ENCODE measurements around the gene YPEL2.

YPEL2 gene

GRCh38 chr17:59331129-59331928 lies at the start of gene YPEL2:
YPEL2 (plus strand) TSS chr17:59331655; CDS start chr17:59353410, 21,755 bp downstream.
- peaks cover 48% of the 10 kb centered on the region for H3K79me2 ChIP-seq (ENCODE audit: low read length)
- H3K4me3 ChIP-seq (ENCODE audit: low read length): peak within 1 kb of the TSS; percentile 96
- no peak for TF ChIP-seq CTCF (IDR thresholded peaks at IDR 0.05; ENCODE audit: low read depth, low read length)
- TF ChIP-seq EZH2phosphoT487 (IDR thresholded peaks at IDR 0.05; ENCODE audit: low read depth): no peak
- peak within 1 kb of the TSS; percentile 90 for H3K9ac ChIP-seq (ENCODE audit: low read length)
- H3K4me1 ChIP-seq (ENCODE audit: low read length): peaks cover 57% of the 10 kb centered on the region
- peaks cover 2% of the 10 kb centered on the region for H3K36me3 ChIP-seq (replicated peaks; ENCODE audit: low read depth, low read length)
- H2AFZ ChIP-seq (ENCODE audit: low read depth, low read length): no peak within 1 kb of the TSS
- peaks cover 37% of the 10 kb centered on the region for H4K20me1 ChIP-seq (ENCODE audit: insufficient read depth, low read length)
- peak within 1 kb of the TSS; percentile 99 for H3K4me2 ChIP-seq (ENCODE audit: low read length)
- H3K27me3 ChIP-seq (ENCODE audit: low read depth, low read length): no peaks in the 10 kb centered on the region
- H3K9me3 ChIP-seq (ENCODE audit: insufficient read depth, low read length): no peaks in the 10 kb centered on the region
- H3K27ac ChIP-seq (ENCODE audit: low read length): peak within 1 kb of the TSS; percentile 79

GRCh38 chr17:59284317-59284716 lies 47.1 kb upstream of the YPEL2 start:
- H3K9me3 ChIP-seq (ENCODE audit: insufficient read depth, low read length): no peaks in the 10 kb centered on the region
- no peak overlapping the region for H3K4me3 ChIP-seq (ENCODE audit: low read length)
- H3K9ac ChIP-seq (ENCODE audit: low read length): no peak overlapping the region
- H3K4me1 ChIP-seq (ENCODE audit: low read length): peaks cover 6% of the 10 kb centered on the region; the same call in 1 of the 2 replicates
- no peaks in the 10 kb centered on the region for H3K36me3 ChIP-seq (replicated peaks; ENCODE audit: low read depth, low read length)
- H3K27me3 ChIP-seq (ENCODE audit: low read depth, low read length): no peaks in the 10 kb centered on the region
- H3K79me2 ChIP-seq (ENCODE audit: low read length): no peaks in the 10 kb centered on the region
- H3K4me2 ChIP-seq (ENCODE audit: low read length): no peak overlapping the region
- H3K27ac ChIP-seq (ENCODE audit: low read length): no peak overlapping the region
- H4K20me1 ChIP-seq (ENCODE audit: insufficient read depth, low read length): no peaks in the 10 kb centered on the region
- no peak overlapping the region for H2AFZ ChIP-seq (ENCODE audit: low read depth, low read length)
- TF ChIP-seq EZH2phosphoT487 (IDR thresholded peaks at IDR 0.05; ENCODE audit: low read depth): no peak
- TF ChIP-seq CTCF (IDR thresholded peaks at IDR 0.05; ENCODE audit: low read depth, low read length): no peak

GRCh38 chr17:59287452-59287851 lies 44.0 kb upstream of the YPEL2 start:
- no peak overlapping the region for H3K4me2 ChIP-seq (ENCODE audit: low read length)
- no peak for TF ChIP-seq CTCF (IDR thresholded peaks at IDR 0.05; ENCODE audit: low read depth, low read length)
- TF ChIP-seq EZH2phosphoT487 (IDR thresholded peaks at IDR 0.05; ENCODE audit: low read depth): no peak

GRCh38 chr17:59287891-59288290 lies 43.6 kb upstream of the YPEL2 start:
- H3K4me3 ChIP-seq (ENCODE audit: low read length): no peak overlapping the region
- H3K27ac ChIP-seq (ENCODE audit: low read length): no peak overlapping the region
- no peaks in the 10 kb centered on the region for H4K20me1 ChIP-seq (ENCODE audit: insufficient read depth, low read length)
- H3K9ac ChIP-seq (ENCODE audit: low read length): no peak overlapping the region
- H3K36me3 ChIP-seq (replicated peaks; ENCODE audit: low read depth, low read length): no peaks in the 10 kb centered on the region
- peaks cover 23% of the 10 kb centered on the region for H3K4me1 ChIP-seq (ENCODE audit: low read length)
- no peaks in the 10 kb centered on the region for H3K9me3 ChIP-seq (ENCODE audit: insufficient read depth, low read length)
- no peaks in the 10 kb centered on the region for H3K27me3 ChIP-seq (ENCODE audit: low read depth, low read length)
- H3K4me2 ChIP-seq (ENCODE audit: low read length): no peak overlapping the region
- TF ChIP-seq EZH2phosphoT487 (IDR thresholded peaks at IDR 0.05; ENCODE audit: low read depth) (no peak), CTCF (IDR thresholded peaks at IDR 0.05; ENCODE audit: low read depth, low read length) (no peak)
- no peaks in the 10 kb centered on the region for H3K79me2 ChIP-seq (ENCODE audit: low read length)
- no peak overlapping the region for H2AFZ ChIP-seq (ENCODE audit: low read depth, low read length)

More at GRCh38 chr17:59287452-59287851, 44.0 kb upstream of the YPEL2 start:
- peaks cover 23% of the 10 kb centered on the region for H3K4me1 ChIP-seq (ENCODE audit: low read length)
- no peak overlapping the region for H3K27ac ChIP-seq (ENCODE audit: low read length)
- H3K79me2 ChIP-seq (ENCODE audit: low read length): no peaks in the 10 kb centered on the region
- no peaks in the 10 kb centered on the region for H3K36me3 ChIP-seq (replicated peaks; ENCODE audit: low read depth, low read length)
- H4K20me1 ChIP-seq (ENCODE audit: insufficient read depth, low read length): no peaks in the 10 kb centered on the region
- H3K9ac ChIP-seq (ENCODE audit: low read length): no peak overlapping the region
- no peak overlapping the region for H3K4me3 ChIP-seq (ENCODE audit: low read length)
- no peaks in the 10 kb centered on the region for H3K27me3 ChIP-seq (ENCODE audit: low read depth, low read length)
- H3K9me3 ChIP-seq (ENCODE audit: insufficient read depth, low read length): no peaks in the 10 kb centered on the region
- H2AFZ ChIP-seq (ENCODE audit: low read depth, low read length): no peak overlapping the region

Data from OCI-LY3 (cell line).